IPS DF 6.9 (cell line): Measurements from ENCODE around the gene S100PBP.

ENCODE experiments used
- DNase-seq: peaks from one replicate; pipeline ENCODE4 v3.0.0-alpha.2; 2013; ENCODE audit warnings: low read depth, low spot score
- H3K27ac ChIP-seq: one replicate; pipeline ENCODE4 v1.5.1; 2013; ENCODE audit warnings: low read length, control low read depth
- H3K27me3 ChIP-seq: 2 replicates; pipeline ENCODE4 v1.6.1; 2013; ENCODE audit warnings: mild to moderate bottlenecking, low read length; ENCODE audit not compliant: control insufficient read depth, insufficient read depth
- H3K36me3 ChIP-seq: 2 replicates; pipeline ENCODE4 v1.6.1; 2013; ENCODE audit warnings: low read length; ENCODE audit not compliant: control insufficient read depth, insufficient read depth
- H3K4me1 ChIP-seq: 2 replicates; pipeline ENCODE4 v1.6.1; 2013; ENCODE audit warnings: low read length; ENCODE audit not compliant: control insufficient read depth, insufficient read depth
- H3K4me3 ChIP-seq: 2 replicates; pipeline ENCODE4 v1.5.1; 2013; ENCODE audit warnings: mild to moderate bottlenecking, low read length
- H3K9me3 ChIP-seq: 2 replicates; pipeline ENCODE4 v1.6.1; 2013; ENCODE audit warnings: low read length, inconsistent platforms; ENCODE audit not compliant: control insufficient read depth, insufficient read depth
- WGBS: extraction: QIAGEN DNeasy Blood & Tissue Kit; methylation state at CpG from one replicate; pipeline ENCODE4 v1.1.7; 2013; ENCODE audit warnings: mixed read lengths, missing lambda C conversion rate; ENCODE audit not compliant: insufficient read length, insufficient coverage; 5-methylcytosine and 5-hydroxymethylcytosine counted together

The S100PBP gene

GRCh38 chr1:32806910-32807523 lies 10.4 kb upstream of the S100PBP start:
- H3K27ac ChIP-seq: no peak overlapping the region
- no peaks in the 10 kb centered on the region for H3K9me3 ChIP-seq
- DNase-seq: no peak
- 0 out of 2 replicates have a peak, but pooled peaks cover 1% of the 10 kb centered on the region for H3K4me1 ChIP-seq
- H3K27me3 ChIP-seq: no peaks in the 10 kb centered on the region
- H3K36me3 ChIP-seq: peaks cover 12% of the 10 kb centered on the region; the same call in 1 of the 2 replicates
- WGBS: no CpG with 5 or more reads among the region's 4 CpGs
- no peak overlapping the region for H3K4me3 ChIP-seq

GRCh38 chr1:32808580-32808979 lies 8.9 kb upstream of the S100PBP start:
- Histone ChIP-seq H3K36me3 (peaks cover 12% of the 10 kb centered on the region; the same call in 1 of the 2 replicates), H3K4me3 (no peak overlapping the region), H3K27ac (no peak overlapping the region), H3K4me1 (0 out of 2 replicates have a peak, but pooled peaks cover 3% of the 10 kb centered on the region), H3K27me3 (no peaks in the 10 kb centered on the region), H3K9me3 (no peaks in the 10 kb centered on the region)
- WGBS: no CpG with 5 or more reads among the region's 4 CpGs
- DNase-seq: no peak

- H3K4me1 ChIP-seq: 0 out of 2 replicates have a peak, but pooled peaks cover 3% of the 10 kb centered on the region
- H3K27ac ChIP-seq: no peak overlapping the region
- no CpG with 5 or more reads among the region's 5 CpGs for WGBS
- no peaks in the 10 kb centered on the region for H3K27me3 ChIP-seq
- H3K9me3 ChIP-seq: no peaks in the 10 kb centered on the region
- DNase-seq: no peak
- no peak overlapping the region for H3K4me3 ChIP-seq
- H3K36me3 ChIP-seq: peaks cover 11% of the 10 kb centered on the region; the same call in 1 of the 2 replicates
Observed at GRCh38 chr1:32810358-32810757, 7.1 kb upstream of the S100PBP start.

- 0 out of 2 replicates have a peak, but pooled peaks cover 3% of the 10 kb centered on the region for H3K4me1 ChIP-seq
- DNase-seq: no peak
- WGBS: no CpG with 5 or more reads among the region's 9 CpGs
- no peak overlapping the region for H3K4me3 ChIP-seq
- no peaks in the 10 kb centered on the region for H3K27me3 ChIP-seq
- H3K27ac ChIP-seq: no peak overlapping the region
- no peaks in the 10 kb centered on the region for H3K9me3 ChIP-seq
- H3K36me3 ChIP-seq: peaks cover 5% of the 10 kb centered on the region; the same call in 1 of the 2 replicates
Observed at GRCh38 chr1:32811265-32811664, 6.2 kb upstream of the S100PBP start.

- DNase-seq: no peak
- no CpG with 5 or more reads among the region's 3 CpGs for WGBS
Observed at GRCh38 chr1:32811917-32812316, 5.5 kb upstream of the S100PBP start.

GRCh38 chr1:32813941-32814739 lies 3.3 kb upstream of the S100PBP start:
- WGBS: 100% methylated on average over 2 of the region's 11 CpGs
- DNase-seq: no peak
- Histone ChIP-seq H3K4me3 (no peak overlapping the region), H3K36me3 (peaks cover 3% of the 10 kb centered on the region; the same call in 1 of the 2 replicates), H3K27me3 (no peaks in the 10 kb centered on the region), H3K9me3 (no peaks in the 10 kb centered on the region), H3K27ac (no peak overlapping the region), H3K4me1 (0 out of 2 replicates have a peak, but pooled peaks cover 3% of the 10 kb centered on the region)

More at GRCh38 chr1:32811917-32812316, 5.5 kb upstream of the S100PBP start:
- Histone ChIP-seq H3K36me3 (peaks cover 3% of the 10 kb centered on the region; the same call in 1 of the 2 replicates), H3K4me1 (0 out of 2 replicates have a peak, but pooled peaks cover 3% of the 10 kb centered on the region), H3K4me3 (no peak overlapping the region), H3K27ac (no peak overlapping the region), H3K27me3 (no peaks in the 10 kb centered on the region), H3K9me3 (no peaks in the 10 kb centered on the region)

- no peaks in the 10 kb centered on the region for H3K36me3 ChIP-seq
- H3K27ac ChIP-seq: no peak overlapping the region
- peak overlapping the region; percentile 80 for H3K4me3 ChIP-seq
- no CpG with 5 or more reads among the region's 15 CpGs for WGBS
- no peak for DNase-seq
- 0 out of 2 replicates have a peak, but pooled peaks cover 3% of the 10 kb centered on the region for H3K4me1 ChIP-seq
- no peaks in the 10 kb centered on the region for H3K9me3 ChIP-seq
- no peaks in the 10 kb centered on the region for H3K27me3 ChIP-seq
Observed at GRCh38 chr1:32816676-32817158, 736 bp upstream of the S100PBP start.

GRCh38 chr1:32817815-32818786 lies 648 bp downstream of the S100PBP start:
- H3K4me1 ChIP-seq: no peaks in the 10 kb centered on the region
- H3K4me3 ChIP-seq: peak overlapping the region; percentile 80
- no peaks in the 10 kb centered on the region for H3K36me3 ChIP-seq
- H3K9me3 ChIP-seq: no peaks in the 10 kb centered on the region
- H3K27ac ChIP-seq: peak overlapping the region; percentile 29
- no peaks in the 10 kb centered on the region for H3K27me3 ChIP-seq
- WGBS: no CpG with 5 or more reads among the region's 51 CpGs
- DNase-seq: peak; percentile 39

- Histone ChIP-seq H3K4me1 (no peaks in the 10 kb centered on the region), H3K4me3 (no peak overlapping the region; the same call in 1 of the 2 replicates), H3K9me3 (no peaks in the 10 kb centered on the region), H3K27me3 (no peaks in the 10 kb centered on the region), H3K36me3 (no peaks in the 10 kb centered on the region), H3K27ac (peak overlapping the region; percentile 29)
- DNase-seq: no peak
- no CpG with 5 or more reads among the region's 11 CpGs for WGBS
Observed at GRCh38 chr1:32818804-32819541, 1.5 kb downstream of the S100PBP start.
